GM12892 (cell line): ENCODE measurements around the gene DNAJC22.

ENCODE experiments used
- POLR2A ChIP-seq: IDR thresholded peaks from 2 replicates; pipeline ENCODE4 v1.6.1; 2011; ENCODE audit warnings: low read depth, low read length, control low read depth
- POLR2AphosphoS5 ChIP-seq: IDR thresholded peaks from 2 replicates; pipeline ENCODE4 v1.6.1; 2011; ENCODE audit warnings: low read depth, low read length, control low read depth
- TAF1 ChIP-seq: IDR thresholded peaks from 2 replicates; pipeline ENCODE4 v1.6.1; 2011; ENCODE audit warnings: low read depth, mild to moderate bottlenecking, control low read depth, low read length, borderline replicate concordance

DNA sequence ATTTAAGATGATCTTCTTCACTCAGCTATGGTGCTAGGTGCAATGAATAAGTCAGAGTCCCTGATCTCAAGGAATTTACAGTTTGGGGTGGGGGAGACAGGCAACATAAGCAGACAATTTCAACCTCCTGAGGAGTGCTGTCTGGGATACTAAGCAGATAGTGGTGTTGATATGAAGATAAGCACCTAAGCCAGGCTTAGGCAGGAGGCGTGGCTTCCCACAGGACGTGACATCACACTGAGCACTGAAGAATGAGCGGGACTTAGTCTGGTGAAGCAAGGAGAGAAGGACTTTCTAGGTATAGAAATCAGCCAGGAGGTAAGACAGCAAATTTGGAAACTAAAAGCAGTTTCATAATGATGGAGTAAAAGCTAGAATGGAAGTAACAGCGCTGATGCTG, 44.9 kb upstream of the DNAJC22 start:
- TF ChIP-seq POLR2AphosphoS5 (no peak), POLR2A (no peak), TAF1 (no peak)
